ENCODE data around the gene EPS8L2.
"Not testable (repeated sequence)": the region's sequence is repeated elsewhere in the genome, so short reads cannot be mapped to it uniquely, and the experiment has no call there.

The EPS8L2 gene

DNA sequence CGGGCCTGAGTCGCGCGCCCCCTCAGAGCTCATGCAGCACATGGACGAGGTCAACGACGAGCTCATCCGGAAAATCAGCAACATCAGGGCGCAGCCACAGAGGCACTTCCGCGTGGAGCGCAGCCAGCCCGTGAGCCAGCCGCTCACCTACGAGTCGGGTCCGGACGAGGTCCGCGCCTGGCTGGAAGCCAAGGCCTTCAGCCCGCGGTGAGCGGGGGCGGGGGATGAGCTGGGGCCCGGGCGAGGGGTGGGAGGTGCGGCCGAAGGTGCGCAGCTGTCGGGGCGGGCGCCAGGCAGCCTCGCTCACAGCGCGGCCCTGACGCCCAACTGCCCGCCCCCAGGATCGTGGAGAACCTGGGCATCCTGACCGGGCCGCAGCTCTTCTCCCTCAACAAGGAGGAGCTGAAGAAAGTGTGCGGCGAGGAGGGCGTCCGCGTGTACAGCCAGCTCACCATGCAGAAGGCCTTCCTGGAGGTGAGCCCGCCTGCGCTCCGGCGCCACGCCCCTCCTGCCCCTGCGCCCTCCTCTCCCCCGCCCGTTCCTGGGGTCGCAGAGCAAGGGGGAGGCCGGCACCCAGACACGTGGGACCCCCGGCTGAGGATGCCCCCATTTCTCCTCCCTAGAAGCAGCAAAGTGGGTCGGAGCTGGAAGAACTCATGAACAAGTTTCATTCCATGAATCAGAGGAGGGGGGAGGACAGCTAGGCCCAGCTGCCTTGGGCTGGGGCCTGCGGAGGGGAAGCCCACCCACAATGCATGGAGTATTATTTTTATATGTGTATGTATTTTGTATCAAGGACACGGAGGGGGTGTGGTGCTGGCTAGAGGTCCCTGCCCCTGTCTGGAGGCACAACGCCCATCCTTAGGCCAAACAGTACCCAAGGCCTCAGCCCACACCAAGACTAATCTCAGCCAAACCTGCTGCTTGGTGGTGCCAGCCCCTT, 20.5 kb downstream of the EPS8L2 start:
- peak; percentile 22 to 28 for DNase-seq

DNA sequence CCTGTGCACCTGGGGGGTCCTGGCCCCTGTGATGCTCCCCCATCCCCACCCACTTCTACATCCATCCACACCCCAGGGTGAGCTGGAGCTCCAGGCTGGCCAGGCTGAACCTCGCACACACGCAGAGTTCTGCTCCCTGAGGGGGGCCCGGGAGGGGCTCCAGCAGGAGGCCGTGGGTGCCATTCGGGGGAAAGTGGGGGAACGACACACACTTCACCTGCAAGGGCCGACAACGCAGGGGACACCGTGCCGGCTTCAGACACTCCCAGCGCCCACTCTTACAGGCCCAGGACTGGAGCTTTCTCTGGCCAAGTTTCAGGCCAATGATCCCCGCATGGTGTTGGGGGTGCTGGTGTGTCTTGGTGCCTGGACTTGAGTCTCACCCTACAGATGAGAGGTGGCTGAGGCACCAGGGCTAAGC, 21.3 kb downstream of the EPS8L2 start:
- no peak for DNase-seq

DNA sequence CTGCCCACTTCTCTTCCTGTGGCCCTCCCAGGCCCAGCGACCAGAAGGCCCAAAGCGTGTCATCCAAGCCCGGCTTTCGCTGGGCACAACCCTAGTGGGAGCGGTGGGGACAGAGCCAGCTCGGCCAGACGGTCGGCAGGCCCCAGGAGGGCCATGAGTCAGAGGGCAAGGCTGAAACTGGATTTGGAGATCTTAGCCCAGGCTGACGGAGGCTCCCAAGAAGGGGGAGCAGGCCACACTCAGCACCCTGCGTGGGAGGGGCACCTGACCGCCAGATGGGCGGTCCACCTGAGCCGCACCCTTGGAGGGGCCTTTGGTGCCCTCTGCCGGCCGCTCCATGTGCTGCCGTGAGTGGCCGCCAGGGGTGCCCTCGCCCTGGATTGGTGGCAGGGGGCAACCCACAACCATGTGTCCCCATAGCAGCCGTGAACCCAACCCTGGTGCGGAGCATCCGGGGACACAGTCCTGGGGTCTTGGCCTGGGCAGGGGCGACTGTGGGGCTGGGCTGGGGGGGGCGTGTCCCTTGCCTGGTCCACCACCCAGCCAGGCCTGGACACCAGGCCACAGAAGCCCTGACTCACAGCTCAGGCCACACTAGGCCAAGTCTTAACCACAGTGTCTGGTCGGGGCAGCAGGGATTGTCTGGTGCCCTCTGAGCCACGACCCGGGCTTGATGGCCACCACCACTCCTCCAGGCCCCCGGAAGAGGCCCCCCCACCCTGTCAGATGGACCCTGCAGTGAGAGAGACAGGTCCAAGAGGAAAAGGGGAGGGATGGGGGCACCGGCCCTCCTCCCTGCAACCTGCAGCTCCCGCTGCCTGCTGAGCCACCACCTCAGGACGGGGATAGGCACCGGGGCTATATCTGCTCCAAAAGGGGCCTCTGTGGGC, 22.1 kb downstream of the EPS8L2 start:
- peak; percentile 51 to 52 for DNase-seq

GRCh38 chr11:728901-729491, 23.0 kb downstream of the EPS8L2 start:
- no peak for DNase-seq

GRCh38 chr11:729492-730074, 23.6 kb downstream of the EPS8L2 start:
- DNase-seq: no peak

DNA sequence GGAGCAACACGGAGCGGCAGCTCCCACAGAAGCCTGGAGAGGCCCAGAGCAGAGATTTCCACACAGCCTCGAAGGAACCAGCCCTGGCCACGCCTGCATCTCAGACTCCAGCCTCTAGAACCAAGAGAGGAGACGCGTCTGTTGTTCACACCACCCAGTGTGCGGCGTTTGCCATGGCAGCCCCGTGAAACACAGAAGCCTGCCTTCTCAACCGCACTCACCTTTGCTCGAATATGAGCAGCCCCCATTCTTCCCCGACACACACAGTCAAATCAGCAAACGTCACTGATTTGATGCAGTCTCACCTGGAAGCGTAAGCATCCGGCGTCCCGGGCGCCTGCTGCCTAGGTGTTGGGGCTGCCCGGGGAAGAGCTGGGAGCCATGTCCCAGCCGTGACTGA, 27.0 kb downstream of the EPS8L2 start:
- no peak for DNase-seq

DNA sequence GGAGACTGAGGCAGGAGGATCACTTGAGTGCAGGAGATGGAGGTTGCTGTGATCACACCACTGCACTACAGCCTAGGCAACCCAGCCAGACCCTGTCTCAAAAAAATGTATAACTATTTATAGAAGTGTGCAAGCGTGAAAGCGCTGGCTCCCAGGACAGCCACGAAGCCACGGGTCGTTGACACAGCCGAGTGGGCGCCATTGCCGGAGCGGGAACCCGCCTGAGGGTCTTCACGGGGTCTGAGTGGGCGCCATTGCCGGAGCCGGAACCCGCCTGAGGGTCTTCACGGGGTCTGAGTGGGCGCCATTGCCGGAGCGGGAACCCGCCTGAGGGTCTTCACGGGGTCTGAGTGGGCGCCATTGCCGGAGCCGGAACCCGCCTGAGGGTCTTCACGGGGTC, 28.5 kb downstream of the EPS8L2 start:
- DNase-seq: not testable (repeated sequence)

- DNase-seq: no peak
Measured at GRCh38 chr11:737366-737765, 31.3 kb downstream of the EPS8L2 start.

GRCh38 chr11:737899-738298, 31.9 kb downstream of the EPS8L2 start:
- peak in 1 of 2 experiments; percentile 16 for DNase-seq

DNA sequence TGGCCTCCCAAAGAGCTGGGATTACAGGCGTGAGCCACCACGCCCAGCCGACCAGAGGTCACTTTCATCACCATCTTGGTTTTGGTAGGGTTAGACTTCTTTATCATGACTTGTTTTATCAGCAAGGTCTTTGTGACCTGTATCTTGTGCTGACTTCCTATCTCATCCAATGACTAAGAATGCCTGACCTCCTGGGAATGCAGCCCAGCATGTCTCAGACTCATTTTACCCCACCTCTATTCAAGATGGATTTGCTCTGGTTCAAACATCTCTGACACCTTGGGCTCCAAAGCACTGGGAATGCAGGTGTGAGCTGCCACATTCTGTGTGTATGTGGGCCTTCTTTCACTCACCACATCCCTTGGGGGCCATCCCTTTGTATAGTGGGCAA, 36.1 kb downstream of the EPS8L2 start:
- DNase-seq: no peak

- DNase-seq: no peak
Measured at GRCh38 chr11:742571-743201, 36.7 kb downstream of the EPS8L2 start.

- DNase-seq: no peak
Measured at GRCh38 chr11:745428-745827, 39.4 kb downstream of the EPS8L2 start.

GRCh38 chr11:746289-747157, 40.5 kb downstream of the EPS8L2 start:
- no peak for DNase-seq

DNA sequence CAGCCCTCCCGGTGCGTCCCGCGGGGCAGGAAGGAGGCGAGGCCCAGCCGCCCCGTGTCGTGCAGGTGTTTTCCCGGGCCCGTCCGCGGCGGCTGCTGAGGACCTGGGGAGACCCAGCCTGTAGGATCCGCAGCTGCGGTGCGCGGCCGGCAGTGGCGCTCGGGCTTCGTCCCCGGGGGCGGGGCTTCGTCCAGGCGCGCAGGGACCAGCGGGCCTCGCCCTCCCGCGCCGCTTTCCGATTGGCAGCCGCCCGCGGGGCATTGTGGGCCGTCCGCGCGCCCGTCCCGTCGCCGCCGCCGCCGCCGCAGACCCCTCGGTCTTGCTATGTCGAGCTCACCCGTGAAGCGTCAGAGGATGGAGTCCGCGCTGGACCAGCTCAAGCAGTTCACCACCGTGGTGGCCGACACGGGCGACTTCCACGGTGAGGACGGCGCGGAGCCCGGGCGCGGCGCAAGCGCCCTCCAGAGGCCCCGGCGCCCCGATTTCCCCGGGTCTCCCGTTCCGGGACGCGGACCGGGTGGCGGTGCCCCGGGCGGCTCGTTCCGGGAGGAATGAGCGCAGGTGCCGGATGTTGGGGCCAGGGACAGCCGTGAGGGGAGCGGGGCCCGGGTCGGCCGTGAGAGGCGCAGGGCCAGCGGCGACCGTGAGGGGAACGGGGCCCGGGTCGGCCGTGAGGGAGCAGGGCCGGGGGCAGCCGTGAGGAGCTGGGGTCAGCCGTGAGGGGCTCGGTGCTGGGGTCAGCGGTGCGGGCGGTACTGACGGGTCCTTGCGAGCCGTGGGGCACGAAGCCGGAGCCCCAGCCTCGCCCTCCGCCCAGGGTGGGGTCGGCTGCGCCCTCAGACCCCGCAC, 41.4 kb downstream of the EPS8L2 start, which contains the start of gene TALDO1:
TSS of gene TALDO1 (plus strand) at position 307 of the 849 bp plus-strand sequence. CDS start at position 325, 18 bp downstream.
- DNase-seq: peak; percentile 81 to 83

DNA sequence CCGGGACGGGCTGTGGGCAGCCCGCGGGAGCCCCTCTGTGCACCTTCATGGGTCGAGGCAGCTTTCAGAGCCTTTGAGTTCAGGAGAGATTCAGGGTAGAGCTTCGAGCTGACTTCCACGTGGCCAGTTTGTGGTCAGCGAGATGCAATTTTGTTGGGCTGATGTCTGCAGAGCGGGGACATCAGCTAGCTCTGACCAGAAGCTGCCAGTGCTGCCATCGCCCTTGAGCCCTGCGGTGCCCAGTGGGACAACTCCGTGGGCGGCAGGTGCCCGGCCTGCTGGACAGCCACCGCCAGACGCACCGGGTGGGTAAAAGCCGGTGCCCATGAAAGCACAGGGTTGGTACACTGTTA, 42.0 kb downstream of the EPS8L2 start:
- DNase-seq: no peak

GRCh38 chr11:749731-750130, 43.7 kb downstream of the EPS8L2 start:
- peak; percentile 88 to 92 for DNase-seq

DNA sequence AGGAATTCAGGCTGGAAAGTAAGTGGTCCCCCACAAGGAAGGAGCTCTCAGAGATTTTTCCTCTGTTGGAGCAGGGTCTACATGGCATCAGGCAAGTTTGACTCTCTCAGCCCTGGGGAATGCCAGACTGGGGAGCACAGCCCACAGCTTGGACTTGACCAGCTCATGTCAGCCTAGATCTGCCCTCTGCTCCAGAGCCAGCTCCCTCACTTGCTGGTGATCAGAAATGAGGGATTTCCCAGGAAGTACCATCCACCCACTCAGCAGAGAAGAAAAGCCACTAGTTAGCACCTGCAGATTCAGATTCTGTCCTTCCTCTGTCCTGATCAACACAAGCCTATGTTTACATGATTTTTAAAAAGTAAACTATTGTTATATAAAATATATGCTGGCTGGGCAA, 54.2 kb downstream of the EPS8L2 start:
- no peak for DNase-seq

DNA sequence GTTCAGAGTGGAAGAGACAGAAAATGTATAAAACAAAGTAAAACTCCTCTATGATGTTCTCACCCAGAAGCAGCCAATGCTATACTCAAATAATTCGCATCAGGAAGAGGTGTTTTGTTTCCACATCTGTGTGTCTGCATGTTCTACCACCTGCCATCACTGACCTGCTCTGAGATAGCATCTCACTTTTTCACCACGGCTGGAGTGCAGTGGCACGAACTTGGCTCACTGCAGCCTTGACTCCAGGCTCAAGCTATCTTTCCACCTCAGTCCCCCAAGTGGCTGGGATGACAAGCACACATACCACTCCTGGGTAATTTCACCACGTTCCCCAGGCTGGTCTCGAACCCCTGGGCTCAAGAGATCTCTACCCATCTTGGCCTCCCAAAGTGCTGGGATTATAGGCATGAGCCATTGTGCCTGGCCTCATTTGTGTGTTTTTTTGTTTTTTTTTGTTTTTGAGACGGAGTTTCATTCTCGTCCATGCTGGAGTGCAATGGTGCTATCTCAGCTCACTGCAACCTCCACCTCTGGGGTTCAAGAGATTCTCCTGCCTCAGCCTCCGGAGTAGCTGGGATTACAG, 55.6 kb downstream of the EPS8L2 start:
- DNase-seq: no peak

GRCh38 chr11:762421-763072, 56.5 kb downstream of the EPS8L2 start:
- DNase-seq: peak; percentile 60 to 67
